Keratinocyte (primary cell): Measurements from ENCODE around the gene TIPIN.

Source experiments
- EZH2 ChIP-seq: IDR thresholded peaks from one replicate; pipeline ENCODE4 v1.6.1; 2012; ENCODE audit warnings: inconsistent platforms, mild to moderate bottlenecking, low read length, moderate library complexity
- TF ChIP-seq, protein P1 (sequence below), 3 experiments: IDR thresholded peaks in 1 of 3; conservative IDR thresholded peaks in 1 of 3; optimal IDR thresholded peaks in 1 of 3; 2 replicates in 2 of 3; 3 replicates in 1 of 3; pipeline versions ENCODE3 to v1.5.1; 2011; ENCODE audit warnings: low read length in 3 of 3, mild to moderate bottlenecking in 3 of 3, moderate library complexity in 2 of 3, control low read depth in 1 of 3, inconsistent platforms in 1 of 3; ENCODE audit not compliant: insufficient read depth in 2 of 3; ENCODE audit errors: extremely low read depth in 1 of 3

GRCh38 chr15:66362776-66363175, 6.3 kb upstream of the TIPIN start:
- TF ChIP-seq, protein P1, sequence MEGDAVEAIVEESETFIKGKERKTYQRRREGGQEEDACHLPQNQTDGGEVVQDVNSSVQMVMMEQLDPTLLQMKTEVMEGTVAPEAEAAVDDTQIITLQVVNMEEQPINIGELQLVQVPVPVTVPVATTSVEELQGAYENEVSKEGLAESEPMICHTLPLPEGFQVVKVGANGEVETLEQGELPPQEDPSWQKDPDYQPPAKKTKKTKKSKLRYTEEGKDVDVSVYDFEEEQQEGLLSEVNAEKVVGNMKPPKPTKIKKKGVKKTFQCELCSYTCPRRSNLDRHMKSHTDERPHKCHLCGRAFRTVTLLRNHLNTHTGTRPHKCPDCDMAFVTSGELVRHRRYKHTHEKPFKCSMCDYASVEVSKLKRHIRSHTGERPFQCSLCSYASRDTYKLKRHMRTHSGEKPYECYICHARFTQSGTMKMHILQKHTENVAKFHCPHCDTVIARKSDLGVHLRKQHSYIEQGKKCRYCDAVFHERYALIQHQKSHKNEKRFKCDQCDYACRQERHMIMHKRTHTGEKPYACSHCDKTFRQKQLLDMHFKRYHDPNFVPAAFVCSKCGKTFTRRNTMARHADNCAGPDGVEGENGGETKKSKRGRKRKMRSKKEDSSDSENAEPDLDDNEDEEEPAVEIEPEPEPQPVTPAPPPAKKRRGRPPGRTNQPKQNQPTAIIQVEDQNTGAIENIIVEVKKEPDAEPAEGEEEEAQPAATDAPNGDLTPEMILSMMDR (optimal IDR thresholded peaks at IDR 0.05 in 1 of 3, IDR thresholded peaks at IDR 0.05 in 1 of 3, conservative IDR thresholded peaks at IDR 0.05 in 1 of 3; ENCODE audit: extremely low read depth in 1 of 3, insufficient read depth in 2 of 3, low read length in 3 of 3) = no peak
- TF ChIP-seq EZH2 = no peak
